Medulla oblongata (tissue), 1 donor: ENCODE results near the gene GET4.
"Not testable (repeated sequence)": the region's sequence is repeated elsewhere in the genome, so short reads cannot be mapped to it uniquely, and the experiment has no call there.

Source experiments
- DNase-seq: peaks from one replicate; pipeline ENCODE4 v3.0.0-alpha.2; 2015; ENCODE audit errors: extremely low spot score

Gene GET4

DNA sequence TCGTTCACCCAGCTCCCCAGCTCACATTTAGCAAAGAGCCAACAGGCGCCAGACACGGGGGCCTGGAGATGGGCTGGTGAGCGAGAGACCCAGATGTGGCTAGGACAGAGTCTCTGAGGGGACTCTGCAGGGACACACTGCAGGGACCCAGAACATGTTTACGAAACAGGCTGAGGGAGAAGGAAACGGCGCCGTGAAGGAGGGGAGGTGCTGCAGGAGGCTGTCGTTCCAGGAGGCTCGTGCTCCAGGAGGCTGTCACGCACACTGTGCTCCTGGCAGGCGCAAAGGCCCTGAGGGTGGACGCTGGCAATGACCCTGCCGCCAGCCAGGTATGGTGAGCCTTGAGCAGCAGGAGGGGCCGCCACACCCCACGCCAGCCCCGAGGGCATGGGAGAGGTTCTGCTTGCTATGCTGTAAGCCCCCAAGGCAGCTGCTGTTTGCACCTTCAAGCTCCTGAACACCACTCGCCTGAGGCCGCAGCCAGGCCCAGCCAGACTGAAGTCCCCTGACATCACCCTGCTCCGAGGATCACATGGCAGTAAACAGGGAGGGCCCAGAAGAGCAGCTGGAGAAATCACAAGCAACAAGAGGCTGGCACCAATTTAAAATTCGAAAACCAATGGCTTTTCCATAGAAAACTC, 50.8 kb downstream of the GET4 start:
- peak; percentile 86 for DNase-seq

GRCh38 chr7:929311-929711, 53.0 kb downstream of the GET4 start:
- DNase-seq, result peak; percentile 77

DNA sequence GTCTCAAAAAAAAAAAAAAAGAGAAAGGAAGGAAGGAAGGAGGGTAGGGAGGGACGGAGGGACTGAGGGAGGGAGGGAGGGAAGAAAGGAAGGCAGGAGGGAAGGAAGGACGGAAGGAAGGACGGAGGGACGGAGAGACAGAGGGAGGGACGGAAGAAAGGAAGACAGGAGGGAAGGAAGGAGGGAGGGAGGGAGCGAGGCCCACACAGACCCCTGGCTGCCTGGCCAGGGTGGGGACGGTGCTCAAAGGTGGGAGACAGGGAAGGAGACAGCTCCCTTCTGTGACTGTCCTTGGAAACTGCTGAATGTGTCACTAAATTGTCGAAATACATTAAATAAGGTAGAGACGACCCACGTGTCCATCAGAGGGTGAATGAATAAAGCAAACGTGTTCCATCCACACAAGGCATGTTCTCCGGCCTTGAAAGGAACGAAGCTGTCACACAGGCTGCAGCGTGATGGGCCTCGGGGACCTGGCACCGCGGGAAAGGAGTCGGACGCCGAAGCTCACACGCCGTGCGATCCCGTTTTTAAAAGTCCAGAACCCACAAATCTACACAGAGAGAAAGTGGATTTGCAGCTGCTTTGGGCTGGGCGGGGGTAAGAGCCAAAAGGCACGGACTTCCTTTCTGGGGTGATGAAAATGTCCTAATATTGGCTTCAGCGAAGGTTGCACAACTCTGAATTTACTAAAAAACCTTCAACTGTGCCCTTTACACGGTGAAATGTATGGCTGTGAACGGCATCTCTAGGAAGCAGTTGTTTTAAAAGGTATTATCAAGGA, 54.8 kb downstream of the GET4 start:
- DNase-seq, result no peak

DNA sequence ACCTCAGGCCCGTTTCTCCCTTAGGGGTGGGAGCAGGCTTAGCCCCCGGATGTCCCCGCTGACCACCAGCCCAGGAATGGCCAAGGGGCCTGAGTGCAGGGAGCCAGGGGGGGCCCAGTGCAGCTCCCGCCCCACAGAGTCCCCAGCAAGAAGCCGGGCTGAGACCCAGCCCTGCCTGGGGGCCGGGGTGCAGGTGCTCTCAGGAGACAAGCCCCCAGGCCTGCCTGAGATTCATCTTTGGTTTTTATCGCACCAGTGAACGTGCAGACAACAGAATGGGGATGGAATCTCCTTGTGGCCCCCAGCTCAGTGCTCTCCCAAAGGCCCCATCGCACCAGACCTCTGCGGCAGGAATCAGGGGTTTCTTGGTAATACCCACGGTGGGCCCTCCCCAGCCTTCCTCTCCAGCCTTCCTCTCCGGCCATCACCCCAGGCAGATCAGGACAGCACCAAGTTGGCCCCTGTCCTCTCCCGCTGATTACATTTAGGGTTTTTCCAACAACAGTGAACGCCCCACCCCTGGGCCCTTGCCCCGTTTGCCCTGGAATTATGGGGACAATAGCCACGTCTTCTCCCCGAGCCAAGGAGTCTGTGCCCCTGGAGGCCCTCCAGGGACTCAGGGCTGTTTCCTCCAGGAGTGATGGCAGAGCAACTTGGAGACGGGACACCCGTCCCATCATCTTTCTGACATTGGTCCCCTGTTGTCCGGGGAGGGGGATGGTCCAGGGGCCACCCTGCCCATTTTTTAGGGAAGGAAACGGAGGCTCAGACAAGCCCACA, 55.7 kb downstream of the GET4 start:
- no peak for DNase-seq

- no peak for DNase-seq
Measured at GRCh38 chr7:932651-932975, 56.3 kb downstream of the GET4 start.

DNA sequence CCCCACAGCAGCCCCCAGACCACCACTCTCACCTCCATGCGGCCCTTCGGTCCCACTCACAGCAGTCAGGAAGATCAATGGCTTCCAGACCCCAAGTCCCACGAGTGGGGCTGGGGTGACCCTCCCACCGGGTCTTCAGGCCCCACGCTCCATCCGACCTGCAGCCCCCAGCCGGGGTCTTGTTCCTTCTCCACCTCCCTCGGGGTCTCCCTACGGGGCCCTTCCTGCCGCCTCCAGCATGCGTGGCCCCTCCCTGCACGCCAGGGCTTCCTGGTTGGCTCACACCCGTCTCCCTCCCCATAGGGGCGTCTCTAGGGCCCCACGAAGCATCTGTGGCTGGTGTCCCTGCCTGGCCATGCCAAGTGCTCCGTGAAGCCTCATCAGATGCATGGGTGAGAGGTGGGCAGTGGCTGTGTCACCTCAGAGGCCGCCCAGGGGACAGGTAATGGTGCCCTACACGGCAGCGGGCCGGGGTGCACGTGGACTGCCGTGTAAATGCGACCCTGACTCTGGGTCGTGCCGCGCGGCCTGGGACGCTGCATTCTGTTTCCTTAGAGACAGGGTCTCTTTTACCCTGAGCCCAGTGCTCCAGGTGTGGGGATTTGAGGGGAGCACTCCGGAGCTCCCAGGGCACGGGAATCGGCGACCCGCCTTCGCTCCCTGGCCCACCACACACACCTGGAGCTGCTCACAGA, 58.3 kb downstream of the GET4 start:
- DNase-seq, result no peak

DNA sequence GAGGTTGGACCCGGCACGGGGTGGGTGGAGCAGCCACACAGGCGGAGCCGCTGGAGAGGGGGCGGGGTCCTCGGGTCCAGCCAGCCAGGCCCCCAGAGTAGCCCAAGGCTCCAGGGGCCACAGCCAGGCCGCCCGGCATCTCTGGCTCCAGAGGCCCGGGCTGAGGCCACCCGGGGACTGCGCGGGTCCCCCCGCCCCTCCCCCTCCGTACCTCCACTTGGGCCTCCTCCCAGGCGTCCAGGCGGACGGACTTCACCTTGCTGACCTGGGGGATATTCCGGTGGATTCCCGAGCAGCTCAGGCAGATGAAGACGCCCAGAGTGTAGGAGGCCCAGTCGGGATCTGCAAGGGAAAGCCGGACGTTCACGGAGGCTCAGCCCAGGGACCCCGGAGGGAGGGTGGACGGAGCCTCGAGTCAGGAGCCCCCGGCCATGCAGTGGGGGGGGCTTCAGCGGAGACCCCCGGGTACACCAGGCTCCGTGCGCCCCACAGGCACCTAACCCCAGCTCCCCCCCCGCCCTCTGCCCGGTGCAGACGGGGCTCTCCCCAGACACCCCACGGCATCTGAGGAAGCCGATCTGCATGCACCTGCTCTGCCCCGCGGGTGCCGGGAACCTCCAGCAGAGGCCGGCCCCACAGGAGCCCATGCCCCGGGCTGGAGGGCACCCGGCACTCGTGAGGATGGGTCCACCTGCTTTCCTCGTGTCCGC, 59.0 kb downstream of the GET4 start:
- DNase-seq, result no peak

DNA sequence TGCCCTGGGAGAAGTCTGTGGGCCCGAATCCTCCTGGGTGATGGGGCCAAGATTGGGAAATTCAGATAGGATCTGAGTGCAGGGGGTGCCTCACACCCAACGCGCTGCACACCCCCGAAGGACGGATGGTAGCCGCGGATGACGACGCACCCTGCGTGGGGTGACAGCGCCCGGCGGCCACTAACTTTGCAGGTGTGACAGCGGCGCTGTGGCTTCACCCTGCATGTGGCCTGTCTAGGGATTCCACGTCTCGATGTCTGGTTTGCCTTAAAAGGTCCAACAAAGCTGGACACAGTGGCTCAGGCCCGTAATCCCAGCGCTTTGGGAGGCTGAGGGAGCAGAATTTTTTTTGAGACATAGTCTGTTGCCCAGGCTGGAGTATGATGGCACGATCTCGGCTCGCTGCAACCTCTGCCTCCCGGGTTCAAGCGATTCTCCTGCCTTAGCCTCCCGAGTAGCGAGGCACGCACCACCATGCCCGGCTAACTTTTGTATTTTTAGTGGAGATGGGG, 59.6 kb downstream of the GET4 start:
- no peak for DNase-seq

DNA sequence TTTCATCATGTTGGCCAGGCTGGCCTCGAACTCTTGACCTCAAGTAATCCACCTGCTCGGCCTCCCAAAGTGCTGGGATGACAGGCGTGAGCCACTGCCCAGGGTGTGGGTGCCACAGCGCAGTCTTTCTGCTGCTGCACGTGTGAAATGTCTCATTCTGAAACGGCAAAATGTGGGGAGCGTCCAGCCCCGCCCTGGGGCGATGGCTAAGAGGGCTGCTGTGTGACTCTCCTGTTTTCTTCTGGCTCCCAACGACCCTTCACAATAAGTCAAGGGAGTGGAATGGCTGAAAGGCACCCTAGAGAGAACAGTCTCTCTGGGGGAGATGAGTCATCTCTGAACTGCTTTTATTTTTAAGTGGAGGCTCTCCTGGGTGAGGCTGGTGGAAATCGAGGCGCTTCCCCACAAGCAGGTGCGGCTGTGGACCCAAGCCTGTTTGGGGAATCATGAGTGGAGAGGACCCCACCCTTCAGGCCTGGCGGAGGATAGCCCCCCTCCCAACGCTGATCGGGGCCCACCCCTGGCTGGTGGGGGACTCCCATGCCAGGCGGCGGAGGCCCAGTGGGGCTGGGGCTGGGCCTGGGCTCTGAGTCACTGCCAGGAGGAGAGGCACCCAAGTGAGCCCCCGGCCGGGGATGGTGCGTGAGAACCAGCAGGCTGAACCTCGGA, 60.2 kb downstream of the GET4 start:
- DNase-seq, result no peak

- no peak for DNase-seq
Measured at GRCh38 chr7:937856-938484, 61.6 kb downstream of the GET4 start.

DNA sequence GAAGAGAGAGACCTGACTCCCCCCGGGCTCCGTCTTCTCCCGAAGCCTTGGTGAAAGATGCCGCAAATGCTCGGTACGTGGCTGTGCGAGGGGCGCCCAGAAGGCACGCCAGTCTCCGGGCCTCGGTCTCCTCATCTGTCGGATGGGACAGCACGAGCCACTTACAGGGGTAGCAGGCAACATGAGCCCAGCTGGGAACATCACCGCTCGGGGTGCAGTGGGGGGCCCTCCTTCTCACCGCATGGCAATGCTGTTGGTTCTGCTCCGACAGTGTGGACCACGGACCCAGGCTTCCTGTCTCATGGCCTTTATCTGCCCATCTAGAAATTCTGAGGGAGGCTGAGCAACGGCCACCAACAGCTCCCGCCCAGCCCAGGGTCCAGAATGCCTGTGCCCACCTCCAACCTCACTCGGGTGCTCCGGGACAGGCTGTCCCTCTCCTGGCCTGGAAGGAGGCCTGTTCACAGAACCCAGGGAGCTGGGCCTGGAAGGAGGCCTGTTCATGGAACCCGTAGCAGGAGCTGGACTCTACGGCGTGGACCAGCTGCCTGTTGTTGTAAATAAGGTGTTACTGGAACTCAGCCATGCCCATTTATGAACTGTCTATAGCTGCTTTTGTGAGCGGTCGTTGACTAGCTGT, 62.3 kb downstream of the GET4 start:
- no peak for DNase-seq

GRCh38 chr7:939843-940242, 63.5 kb downstream of the GET4 start:
- no peak for DNase-seq

DNA sequence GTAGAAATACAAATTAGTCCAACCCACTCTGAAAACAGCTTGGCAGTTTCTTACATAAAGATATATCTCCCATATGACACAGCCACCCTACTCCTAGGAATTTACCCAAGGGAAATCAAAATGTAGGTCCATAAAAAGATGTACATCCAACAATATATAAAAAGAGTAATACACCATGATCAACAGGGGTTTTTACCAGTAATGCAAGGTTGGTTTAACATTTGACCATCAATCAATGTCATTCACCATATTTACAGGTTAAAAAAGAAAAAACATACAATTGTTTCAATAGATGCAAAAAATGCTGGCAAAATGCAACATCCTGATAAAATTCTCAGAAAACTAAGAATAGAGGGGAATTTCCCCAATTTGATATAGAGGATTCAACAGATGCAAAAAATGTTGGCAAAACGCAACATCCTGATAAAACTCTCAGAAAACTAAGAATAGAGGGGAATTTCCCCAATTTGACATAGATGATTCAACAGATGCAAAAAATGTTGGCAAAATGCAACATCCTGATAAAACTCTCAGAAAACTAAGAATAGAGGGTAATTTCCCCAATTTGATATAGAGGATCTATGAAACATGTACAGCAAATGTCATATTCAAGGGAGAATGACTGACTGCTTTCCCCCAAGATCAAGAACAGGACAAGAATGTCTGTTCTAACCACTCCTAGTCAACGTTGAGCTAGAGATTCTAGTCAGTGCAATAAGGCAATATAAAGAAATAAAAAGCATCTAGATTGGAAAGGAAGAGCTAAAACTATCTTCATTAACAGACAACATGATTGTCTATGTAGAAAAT, 64.5 kb downstream of the GET4 start:
- DNase-seq, result no peak

DNA sequence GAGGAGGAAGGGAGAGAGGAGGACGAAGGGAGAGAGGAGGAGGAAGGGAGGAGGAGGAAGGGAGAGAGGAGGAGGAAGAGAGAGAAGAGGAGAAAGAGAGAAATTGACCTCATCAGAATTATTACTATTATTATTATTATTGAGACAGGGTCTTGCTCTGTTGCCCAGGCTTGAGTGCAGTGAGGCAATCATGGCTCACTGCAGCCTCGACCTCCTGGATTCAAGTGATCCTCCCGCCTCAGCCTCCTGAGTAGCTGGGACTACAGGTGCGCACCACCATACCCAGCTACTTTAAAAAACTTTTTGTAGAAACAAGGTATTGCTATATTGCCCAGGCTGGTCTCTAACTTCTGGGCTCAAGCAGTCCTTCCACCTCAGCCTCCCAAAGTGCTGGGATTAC, 67.4 kb downstream of the GET4 start:
- not testable (repeated sequence) for DNase-seq

GRCh38 chr7:944744-945143, 68.4 kb downstream of the GET4 start:
- DNase-seq, result no peak

DNA sequence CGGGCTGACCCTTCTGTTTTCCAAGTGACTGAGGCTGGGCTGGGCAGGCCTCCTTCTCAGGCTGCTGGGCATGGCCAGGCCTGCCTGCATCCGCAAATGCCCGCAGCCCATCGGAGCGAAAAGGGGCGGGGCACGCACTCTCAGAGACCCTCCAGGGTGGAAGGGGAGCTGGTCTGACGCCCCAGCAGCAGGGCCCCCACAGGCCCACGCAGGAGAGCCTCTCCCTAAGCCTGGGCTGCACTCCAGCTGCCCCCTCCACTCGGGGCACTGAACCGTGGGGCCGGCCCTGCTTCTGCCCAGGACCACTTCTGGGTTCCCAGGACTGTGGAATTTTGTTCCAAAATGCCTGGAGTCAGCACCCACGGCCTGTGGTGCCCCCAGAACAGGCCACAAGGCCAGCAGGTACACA, 68.8 kb downstream of the GET4 start:
- no peak for DNase-seq

- no peak for DNase-seq
Measured at GRCh38 chr7:945556-946255, 69.4 kb downstream of the GET4 start.
